Measurements from ENCODE around the gene KCNN3. TPM values are rescaled to one million over a fixed set of nuclear protein-coding genes. Genes with fewer than 3 reads are reported as not detected.

Gene KCNN3
- polyA plus RNA-seq, 4 donors = 2.3 to 6.3 (median 2.8) TPM

- no peak for DNase-seq (ENCODE audit: low read depth in 4 of 4, low spot score in 3 of 4)
Measured at GRCh38 chr1:154881820-154882535, 11.9 kb upstream of the KCNN3 start.

GRCh38 chr1:154880671-154881070, 10.6 kb upstream of the KCNN3 start:
- DNase-seq (ENCODE audit: low read depth in 4 of 4, low spot score in 3 of 4) = no peak

- no peak for DNase-seq (ENCODE audit: low read depth in 4 of 4, low spot score in 3 of 4)
Measured at GRCh38 chr1:154879038-154879421, 8.9 kb upstream of the KCNN3 start.

- DNase-seq (ENCODE audit: low read depth in 4 of 4, low spot score in 3 of 4) = no peak
Measured at GRCh38 chr1:154878371-154879037, 8.4 kb upstream of the KCNN3 start.

- DNase-seq (ENCODE audit: low read depth in 4 of 4, low spot score in 3 of 4) = no peak
Measured at GRCh38 chr1:154877370-154877974, 7.4 kb upstream of the KCNN3 start.

GRCh38 chr1:154876842-154877369, 6.8 kb upstream of the KCNN3 start:
- DNase-seq (ENCODE audit: low read depth in 4 of 4, low spot score in 3 of 4) = no peak

- no peak for DNase-seq (ENCODE audit: low read depth in 4 of 4, low spot score in 3 of 4)
Measured at GRCh38 chr1:154874465-154874864, 4.4 kb upstream of the KCNN3 start.

- no peak for DNase-seq (ENCODE audit: low read depth in 4 of 4, low spot score in 3 of 4)
Measured at GRCh38 chr1:154873321-154873950, 3.4 kb upstream of the KCNN3 start.

- DNase-seq (ENCODE audit: low read depth in 4 of 4, low spot score in 3 of 4) = no peak
Measured at GRCh38 chr1:154871374-154871773, 1.3 kb upstream of the KCNN3 start.

- DNase-seq (ENCODE audit: low read depth in 4 of 4, low spot score in 3 of 4) = no peak
Measured at GRCh38 chr1:154870734-154871133, 653 bp upstream of the KCNN3 start.

- no peak for DNase-seq (ENCODE audit: low read depth in 4 of 4, low spot score in 3 of 4)
Measured at GRCh38 chr1:154869351-154870114, 548 bp downstream of the KCNN3 start.

GRCh38 chr1:154867841-154868605, 2.1 kb downstream of the KCNN3 start:
- DNase-seq (ENCODE audit: low read depth in 4 of 4, low spot score in 3 of 4) = no peak

GRCh38 chr1:154867064-154867825, 2.8 kb downstream of the KCNN3 start:
- no peak for DNase-seq (ENCODE audit: low read depth in 4 of 4, low spot score in 3 of 4)

GRCh38 chr1:154866257-154867063, 3.6 kb downstream of the KCNN3 start:
- no peak for DNase-seq (ENCODE audit: low read depth in 4 of 4, low spot score in 3 of 4)

GRCh38 chr1:154865442-154866256, 4.4 kb downstream of the KCNN3 start:
- no peak for DNase-seq (ENCODE audit: low read depth in 4 of 4, low spot score in 3 of 4)

GRCh38 chr1:154864189-154864975, 5.7 kb downstream of the KCNN3 start:
- no peak for DNase-seq (ENCODE audit: low read depth in 4 of 4, low spot score in 3 of 4)
